Stimulated activated CD4-positive, alpha-beta T cell treated with anti-CD3 and anti-CD28 coated beads, Interleukin-15, amount 100 ng/mL, for 48 hours (primary cell): ENCODE results near the gene SOX6.

Experiments
- DNase-seq, 2 donors: peaks; one replicate each; pipeline ENCODE4 v3.0.0-alpha.2; 2020; ENCODE audit warnings: low read depth in 2 of 2

Gene SOX6

DNA sequence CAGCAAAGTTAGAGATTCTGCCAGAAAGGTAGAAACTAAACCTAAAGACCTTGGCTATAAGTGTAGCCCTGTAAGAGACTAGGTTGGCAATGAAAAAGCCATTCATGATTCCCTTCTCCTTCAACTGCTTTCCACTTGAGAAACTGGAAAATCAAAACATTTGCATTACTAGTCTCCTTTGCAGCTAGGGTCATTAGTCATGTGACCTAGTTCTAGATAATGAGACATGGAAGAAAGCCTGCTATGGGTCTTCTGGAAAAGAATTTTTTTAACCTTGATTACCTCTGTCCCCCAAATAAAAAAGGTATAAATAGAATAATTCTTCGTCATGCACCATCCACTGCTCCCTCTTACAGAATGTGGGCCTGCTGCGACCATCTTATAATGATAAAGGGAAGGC is 80.1 kb downstream of the SOX6 start:
- DNase-seq = no peak

GRCh38 chr11:16271258-16271657 is 85.1 kb downstream of the SOX6 start:
- DNase-seq = no peak

- DNase-seq = no peak
Observed at GRCh38 chr11:16266021-16266420, 90.3 kb downstream of the SOX6 start.

- DNase-seq = no peak
Observed at GRCh38 chr11:16265022-16265421, 91.3 kb downstream of the SOX6 start.

DNA sequence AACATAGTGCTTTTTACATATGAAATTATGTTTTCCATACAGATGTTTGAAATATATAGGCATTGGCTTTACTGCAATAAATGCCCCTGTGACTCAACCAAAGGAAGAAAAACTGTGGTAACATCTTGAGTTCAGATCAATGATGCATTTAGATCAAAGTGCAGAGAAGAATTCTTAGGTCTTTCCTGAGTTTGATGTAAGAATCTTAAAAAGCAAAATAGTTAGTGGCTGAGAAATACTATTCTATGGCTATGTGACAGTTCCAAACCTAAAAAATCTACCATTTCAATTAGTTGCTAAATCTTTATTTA is 93.7 kb downstream of the SOX6 start:
- DNase-seq = no peak

DNA sequence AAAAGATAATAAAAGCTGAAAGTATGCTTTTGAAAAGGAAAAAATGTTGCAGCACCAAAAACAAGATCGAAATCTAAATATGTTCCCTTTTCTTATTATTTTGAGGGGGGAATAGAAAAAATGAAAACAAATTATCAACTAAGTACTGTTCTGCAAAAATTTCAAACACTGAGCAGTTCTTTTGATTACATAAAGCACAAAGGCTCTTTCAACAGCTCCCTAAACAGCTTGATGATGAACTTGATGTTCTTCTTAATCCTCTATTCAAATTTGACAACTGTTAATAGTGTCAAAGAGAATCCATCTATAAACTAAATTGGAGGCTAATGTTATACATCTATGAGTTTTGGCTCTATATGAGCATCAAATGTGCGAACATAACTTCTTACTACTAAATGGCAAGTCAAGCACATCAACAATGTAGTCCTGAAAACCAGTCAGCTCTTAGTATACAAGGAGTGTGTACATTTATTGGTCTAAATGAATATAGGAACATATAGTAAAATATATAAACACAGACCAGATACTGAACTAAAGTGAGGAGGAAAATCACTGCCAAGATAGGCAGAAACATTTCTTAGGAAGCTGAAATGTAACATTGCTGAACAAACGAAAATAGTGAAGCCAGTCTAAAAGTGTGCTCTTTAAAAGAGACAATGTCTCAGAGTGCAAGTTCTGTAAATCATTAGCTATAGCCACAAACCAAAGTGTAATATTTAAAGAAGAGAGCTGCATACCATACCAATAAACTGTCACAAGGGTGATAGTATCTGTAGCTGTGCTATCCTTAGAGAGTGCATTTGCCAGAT is 94.3 kb downstream of the SOX6 start:
- no peak for DNase-seq

DNA sequence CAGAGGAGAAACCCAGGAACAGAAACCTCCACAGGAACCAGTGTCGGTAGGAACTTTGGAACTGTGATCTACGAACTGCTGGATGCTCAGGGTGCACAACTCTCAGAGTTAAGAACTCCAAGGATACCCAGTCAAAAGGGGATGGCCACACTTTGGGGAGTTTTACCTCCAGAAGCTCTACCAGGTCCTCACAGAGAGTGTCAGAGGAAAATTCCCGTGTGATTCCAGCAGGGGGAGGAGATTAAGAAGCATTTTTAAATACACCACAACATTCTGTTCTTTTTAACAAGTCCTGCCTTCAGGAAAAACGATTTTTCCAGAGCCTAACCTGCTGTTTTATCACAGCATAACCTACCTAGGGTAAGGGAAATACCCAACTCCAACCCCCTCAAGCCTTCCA is 104.0 kb downstream of the SOX6 start:
- no peak for DNase-seq

DNA sequence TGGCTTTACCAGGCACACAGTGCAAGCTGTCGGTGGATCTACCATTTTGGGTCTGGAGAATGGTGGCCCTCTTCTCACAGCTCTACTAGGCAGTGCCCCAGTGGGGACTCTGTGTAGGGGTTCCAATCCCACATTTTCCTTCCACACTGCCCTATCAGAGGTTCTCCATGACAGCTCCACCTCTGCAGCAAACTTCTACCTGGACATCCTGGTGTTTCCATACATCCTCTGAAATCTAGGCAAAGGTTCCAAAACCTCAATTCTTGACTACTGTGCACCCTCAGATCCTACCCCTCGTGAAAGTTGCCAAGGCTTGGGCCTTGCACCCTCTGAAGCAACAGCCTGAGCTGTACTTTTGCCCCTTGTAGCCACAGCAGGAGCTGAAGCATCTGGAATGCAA is 108.1 kb downstream of the SOX6 start:
- no peak for DNase-seq

- DNase-seq = no peak
Observed at GRCh38 chr11:16242806-16243205, 113.5 kb downstream of the SOX6 start.

- DNase-seq = no peak
Observed at GRCh38 chr11:16240687-16241086, 115.7 kb downstream of the SOX6 start.

DNA sequence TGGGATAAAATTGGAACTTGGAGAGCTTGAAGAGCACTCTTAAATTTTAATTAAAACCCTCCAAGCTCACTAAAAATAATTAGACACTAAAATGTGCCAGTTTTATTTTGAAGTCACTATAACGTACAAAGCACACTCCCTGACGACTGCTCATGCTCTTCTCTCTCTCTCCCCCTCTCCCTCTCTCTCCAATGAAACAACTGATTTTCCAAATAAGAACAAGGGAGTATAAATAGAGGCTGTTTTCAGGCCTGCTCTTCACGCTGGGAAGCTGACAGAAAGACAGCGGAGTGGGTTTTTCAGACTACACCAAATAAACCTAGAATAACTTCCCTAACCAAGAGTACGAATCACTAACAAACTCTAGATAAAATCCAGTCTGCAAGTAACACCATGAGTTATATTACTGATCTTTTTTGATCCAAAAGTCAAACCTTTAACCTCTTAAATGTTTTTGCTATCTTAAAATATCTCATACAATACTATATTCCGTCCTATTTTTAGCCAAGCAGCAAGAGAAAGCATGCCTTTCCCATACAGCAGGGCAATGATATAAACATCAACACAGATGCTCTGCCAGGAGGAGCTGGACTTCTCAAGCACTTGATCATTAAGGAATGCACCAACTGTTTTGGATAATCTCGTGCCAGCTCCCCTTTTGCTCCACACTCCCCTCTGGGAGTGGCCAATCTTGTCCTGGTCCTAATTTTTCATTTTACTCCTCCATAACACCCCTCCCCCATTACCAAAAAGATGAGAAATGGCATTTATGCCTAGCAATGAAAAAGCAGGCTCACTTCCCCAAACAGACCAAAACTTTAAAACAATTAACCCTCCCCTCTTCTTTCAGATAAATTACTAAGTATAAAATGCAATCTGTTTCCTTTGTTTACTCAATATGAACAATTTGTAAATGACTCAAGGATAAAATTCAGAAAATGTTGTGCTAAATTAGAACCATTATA is 116.9 kb downstream of the SOX6 start:
- DNase-seq = no peak

- DNase-seq = no peak
Observed at GRCh38 chr11:16226245-16226644, 130.1 kb downstream of the SOX6 start.

GRCh38 chr11:16225623-16226022 is 130.7 kb downstream of the SOX6 start:
- no peak for DNase-seq

DNA sequence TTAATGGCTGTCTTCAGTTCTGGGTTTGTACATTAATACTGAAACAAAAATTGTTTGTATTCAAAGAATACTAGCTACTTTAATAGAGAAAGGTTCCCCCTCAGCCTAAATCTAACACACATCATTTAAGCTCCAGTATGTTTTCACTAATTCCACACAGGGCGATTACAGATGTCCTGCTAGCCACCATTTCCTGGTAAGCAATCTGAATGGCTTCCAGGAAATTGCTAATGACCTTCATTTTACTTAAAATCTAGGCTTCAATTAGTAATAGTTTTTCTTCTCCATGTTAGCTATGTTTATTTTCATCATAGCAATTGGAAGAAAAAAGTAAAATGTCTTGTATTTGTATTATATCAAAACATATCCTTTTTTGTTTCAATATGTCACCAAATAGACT is 132.8 kb downstream of the SOX6 start:
- DNase-seq = no peak

DNA sequence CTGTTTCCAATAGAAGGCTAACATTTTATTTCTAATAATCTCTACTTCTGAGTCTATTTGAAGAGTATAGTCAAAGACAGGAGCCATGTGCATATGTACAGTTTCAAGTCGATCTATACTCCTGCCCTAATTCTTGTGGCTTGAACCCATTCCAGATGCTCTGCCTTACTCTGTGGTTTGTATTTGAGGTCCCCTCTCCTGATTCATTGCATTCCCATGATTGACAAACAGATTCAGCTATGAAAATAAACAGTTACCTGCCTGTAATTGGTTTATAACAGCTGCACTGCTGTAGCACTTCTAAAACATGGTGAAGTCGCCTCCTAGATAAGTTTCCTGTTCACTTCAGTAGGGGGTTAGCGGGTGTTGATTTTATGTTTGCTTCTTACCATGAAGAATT is 138.7 kb downstream of the SOX6 start:
- DNase-seq = no peak

DNA sequence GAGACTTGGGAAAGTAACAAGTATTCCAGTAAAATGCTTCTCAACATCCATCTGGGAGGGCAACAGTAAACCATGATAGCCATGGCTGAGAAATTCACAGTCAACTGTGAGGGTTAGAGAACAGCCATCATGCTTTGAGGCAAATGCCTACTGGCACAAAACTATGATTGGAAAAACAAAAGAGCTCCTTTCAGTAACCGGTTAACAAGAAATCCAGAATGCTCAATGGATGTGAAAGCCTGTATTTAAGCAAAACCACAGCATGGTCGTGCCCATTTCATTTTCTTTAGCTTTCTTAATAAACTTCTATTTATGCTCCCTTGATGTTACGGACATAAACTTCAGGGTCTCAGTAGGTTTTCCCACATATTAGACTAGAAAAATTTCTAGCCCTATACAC is 139.5 kb downstream of the SOX6 start:
- no peak for DNase-seq

DNA sequence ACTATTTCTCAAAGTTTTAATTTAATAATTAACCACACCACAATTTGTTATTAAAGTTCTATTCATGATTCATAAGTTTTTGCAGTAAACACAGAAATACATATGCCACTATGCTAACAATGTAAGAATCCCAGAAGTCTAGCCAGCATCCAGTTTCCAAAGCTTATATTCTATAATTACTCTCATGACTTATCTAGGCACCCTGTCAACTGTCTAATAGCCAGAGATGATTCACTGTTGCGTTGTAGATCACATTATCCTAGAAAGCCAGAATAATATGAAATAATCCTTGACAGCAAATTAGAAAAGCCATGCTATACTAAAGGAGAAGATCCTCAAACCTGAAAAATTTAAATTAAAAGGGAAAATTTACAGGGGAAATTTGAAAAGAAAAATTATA is 141.0 kb downstream of the SOX6 start:
- no peak for DNase-seq

- no peak for DNase-seq
Observed at GRCh38 chr11:16211407-16211806, 144.9 kb downstream of the SOX6 start.

DNA sequence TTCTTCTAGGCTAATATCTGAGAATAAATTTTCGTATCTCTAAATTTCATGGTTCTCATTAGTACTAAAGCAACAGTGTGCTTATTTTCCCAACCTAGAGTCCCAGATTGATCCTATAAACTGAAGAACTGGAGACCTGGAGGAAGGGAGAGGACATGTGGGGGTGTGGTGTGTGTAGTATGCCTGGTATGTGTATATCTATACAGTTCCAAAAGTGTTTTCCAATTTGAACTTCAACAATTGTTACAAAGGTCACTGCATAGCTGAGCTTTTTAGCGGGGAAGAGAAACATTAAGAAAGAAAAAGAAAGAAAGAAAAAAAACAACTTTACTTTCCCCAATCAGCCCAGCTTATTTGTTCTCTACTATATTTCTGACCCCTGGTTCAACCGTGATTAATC is 152.1 kb downstream of the SOX6 start:
- DNase-seq = no peak

GRCh38 chr11:16195651-16196050 is 160.7 kb downstream of the SOX6 start:
- DNase-seq = no peak

DNA sequence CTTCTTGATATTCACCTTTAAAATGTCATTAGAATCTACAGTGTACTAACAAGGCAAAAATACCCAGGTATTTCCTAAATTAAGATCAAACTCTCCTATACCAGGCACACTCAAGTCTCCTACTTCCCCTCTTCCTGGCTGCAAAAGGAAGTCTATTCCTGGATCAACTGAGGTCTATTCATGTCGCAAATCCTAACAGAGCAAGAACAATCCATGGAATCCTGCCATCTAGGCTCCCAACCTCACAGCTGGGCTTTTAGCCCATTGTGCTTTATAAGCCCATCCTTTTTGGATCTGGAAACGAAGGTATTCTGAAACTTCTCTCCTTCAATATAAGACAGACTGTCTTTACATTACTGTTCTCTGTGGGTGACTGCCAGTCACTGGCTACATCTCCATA is 161.8 kb downstream of the SOX6 start:
- DNase-seq = no peak

GRCh38 chr11:16193897-16194381 is 162.4 kb downstream of the SOX6 start:
- DNase-seq = no peak

DNA sequence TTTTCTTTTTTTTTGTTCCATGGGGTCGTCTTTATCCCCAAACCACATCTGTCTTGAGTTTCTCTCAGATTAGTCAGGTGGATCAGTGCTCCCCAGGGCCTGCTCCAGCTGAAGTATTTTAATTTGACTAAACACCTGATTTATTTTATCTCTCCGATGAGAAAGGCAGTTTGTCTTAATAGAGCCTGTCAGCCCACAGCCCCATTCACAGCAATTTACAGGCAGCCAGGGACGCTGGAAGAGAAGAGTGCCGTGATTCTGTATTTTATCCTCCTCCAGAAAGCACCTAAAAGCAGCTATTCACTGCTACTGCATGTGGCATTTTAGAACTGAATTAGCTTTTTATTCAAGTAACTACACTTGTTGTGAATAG is 164.5 kb downstream of the SOX6 start:
- no peak for DNase-seq
